GM12872 (cell line): Measurements from ENCODE around the gene SNCA.

Experiments
- TF ChIP-seq, protein P1 (sequence below): IDR thresholded peaks from 3 replicates; pipeline ENCODE4 v1.5.1; 2011; ENCODE audit warnings: low read depth, mild to moderate bottlenecking, low read length, moderate library complexity; ENCODE audit not compliant: insufficient read depth

SNCA gene

DNA sequence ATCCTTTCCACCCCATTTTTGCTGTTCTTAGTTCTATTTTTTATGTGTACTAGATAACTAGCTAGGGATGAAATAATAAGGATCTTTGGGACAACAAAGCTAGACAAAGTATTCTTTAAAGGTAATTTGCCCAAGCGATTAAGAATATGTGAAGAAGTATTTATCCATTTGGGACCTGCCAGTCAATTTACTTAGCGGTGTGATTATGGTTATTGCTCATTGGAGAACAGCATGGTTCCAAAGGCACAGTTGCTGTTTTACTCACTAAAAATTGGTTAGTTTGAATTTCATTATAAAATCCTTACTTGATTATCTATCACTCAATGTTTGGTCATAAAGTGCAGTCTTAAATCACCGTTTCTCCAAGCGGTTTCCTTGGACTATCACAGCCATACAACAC is 124.1 kb downstream of the SNCA start:
- TF ChIP-seq, protein P1, sequence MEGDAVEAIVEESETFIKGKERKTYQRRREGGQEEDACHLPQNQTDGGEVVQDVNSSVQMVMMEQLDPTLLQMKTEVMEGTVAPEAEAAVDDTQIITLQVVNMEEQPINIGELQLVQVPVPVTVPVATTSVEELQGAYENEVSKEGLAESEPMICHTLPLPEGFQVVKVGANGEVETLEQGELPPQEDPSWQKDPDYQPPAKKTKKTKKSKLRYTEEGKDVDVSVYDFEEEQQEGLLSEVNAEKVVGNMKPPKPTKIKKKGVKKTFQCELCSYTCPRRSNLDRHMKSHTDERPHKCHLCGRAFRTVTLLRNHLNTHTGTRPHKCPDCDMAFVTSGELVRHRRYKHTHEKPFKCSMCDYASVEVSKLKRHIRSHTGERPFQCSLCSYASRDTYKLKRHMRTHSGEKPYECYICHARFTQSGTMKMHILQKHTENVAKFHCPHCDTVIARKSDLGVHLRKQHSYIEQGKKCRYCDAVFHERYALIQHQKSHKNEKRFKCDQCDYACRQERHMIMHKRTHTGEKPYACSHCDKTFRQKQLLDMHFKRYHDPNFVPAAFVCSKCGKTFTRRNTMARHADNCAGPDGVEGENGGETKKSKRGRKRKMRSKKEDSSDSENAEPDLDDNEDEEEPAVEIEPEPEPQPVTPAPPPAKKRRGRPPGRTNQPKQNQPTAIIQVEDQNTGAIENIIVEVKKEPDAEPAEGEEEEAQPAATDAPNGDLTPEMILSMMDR = no peak

DNA sequence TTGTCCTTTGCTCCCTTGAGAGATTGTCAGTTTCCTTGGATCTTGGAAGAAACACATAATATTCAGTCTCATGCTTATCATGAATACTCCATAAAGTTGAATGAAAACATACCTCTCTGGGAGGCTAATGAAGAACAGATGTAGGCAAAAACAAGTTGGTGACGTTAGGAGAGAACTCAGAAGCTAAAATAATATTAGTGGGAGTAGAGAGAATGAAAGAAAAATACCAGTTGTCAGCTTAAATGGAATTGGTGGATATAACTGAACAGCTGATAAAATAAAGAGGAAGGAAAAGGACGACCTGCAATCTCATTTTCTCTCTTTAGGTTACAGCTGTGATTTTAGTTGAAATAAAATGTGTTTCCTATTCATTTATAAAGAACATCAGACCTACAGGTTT is 124.8 kb downstream of the SNCA start:
- TF ChIP-seq, protein P1 = no peak

DNA sequence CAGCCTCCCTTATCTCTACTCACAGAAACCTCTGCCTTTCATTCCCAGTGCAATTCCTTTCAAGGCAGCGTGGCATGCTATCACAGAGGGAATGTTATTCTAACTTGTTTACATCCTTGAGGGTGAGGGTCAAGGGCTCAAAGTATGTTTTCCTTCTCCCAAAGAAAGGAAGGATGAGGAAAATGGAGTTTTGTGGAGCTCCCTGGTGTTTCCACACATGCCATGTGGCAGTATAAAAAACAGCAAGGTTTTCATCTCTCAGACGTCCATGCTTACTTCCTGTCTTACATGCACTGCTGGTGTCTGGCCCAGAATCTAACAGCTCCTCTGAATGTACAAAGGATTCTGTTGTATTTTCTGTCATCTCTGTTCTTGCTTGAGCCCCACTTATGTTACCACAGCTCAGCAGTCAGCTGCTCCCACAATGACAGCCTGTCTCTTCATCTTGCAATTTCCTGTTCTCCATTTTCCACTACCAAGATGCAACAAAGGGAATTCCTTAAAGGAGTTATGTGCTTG is 128.0 kb downstream of the SNCA start:
- TF ChIP-seq, protein P1 = no peak

DNA sequence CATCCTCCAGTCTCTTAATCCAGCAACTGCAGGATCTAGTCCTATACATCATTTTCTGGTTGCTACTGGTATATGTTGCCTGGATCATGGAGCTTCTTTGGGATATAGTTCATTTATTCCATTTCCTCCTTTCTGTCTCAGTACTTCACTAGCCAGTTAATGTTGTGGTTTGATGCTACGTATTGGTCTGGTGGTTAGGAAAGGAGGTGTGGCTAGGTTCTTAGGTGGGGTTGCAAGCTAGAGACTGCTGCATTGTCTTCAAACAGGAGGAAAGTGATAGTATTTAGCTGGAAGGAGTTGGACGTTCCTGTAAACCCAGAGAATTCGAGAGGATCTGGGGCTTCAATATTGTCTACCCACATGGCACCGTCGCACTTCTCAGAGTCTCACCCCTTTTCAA is 129.5 kb downstream of the SNCA start:
- TF ChIP-seq, protein P1 = no peak

DNA sequence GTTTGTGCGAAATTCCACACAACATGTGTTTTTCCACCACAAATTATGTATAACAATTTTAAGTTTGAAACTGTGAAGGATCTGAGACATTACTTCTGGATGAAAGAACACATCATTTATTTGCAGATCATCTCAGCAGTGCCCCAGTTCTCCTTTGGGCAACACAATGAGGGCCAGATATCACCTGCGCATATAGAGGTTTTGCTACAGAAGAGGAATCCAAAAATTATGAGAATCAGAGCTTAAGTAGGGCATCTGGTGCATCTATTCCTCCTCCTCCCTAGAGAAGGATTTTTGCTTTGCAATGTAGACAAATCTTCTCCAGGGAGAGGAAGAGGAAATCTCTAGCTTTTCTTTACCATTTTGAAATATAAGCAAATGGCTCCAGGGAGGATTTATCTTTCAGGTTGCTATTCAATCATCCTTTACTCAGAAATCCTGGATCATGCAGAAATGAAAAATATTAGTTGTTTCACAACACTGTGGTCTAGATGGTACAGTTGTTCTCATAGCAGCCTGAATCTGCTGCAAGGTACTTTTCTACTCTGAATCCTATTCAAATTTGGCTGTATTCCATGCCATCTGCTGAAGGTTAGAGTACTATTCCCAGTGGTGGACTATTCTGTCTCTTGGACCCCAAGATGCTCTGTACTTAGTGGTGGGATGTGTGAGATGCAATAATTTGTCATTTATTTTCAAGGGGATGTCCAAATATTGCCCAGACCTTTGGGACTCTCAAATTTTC is 132.1 kb downstream of the SNCA start:
- TF ChIP-seq, protein P1 = no peak

DNA sequence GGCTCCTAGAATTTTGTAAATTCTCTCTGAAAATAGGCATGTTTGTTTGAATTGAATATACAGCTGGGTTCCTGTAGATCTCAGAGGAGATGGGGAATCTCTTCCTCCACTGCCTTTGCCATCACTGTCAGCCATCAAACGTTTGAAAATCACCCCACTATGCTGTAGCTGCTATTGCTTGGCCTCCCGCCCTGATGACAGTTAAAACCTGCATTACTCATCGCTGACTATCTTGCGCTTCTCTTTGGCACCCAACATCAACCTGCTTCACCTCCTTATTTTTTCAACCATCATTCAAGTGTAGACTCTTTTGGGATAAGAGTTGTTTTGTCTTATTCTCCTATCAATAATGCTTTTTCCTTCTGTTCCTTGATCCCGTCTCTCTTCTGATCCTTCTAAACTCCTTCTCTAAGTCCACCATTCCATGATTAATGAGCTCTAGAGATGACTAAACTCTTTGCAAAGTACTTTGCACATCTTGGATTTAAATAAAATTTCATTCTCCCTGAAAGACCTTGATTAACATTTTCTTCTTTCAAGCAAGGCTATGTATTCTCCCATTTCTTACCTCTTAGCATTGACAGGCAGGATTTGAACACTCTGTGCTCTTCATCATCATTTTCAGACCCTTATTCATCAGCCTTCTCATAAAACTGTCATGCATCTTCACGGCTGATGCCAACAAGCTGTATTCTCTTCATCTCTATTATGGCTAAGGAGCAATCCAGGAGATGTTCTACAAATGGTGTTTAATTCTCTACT is 133.0 kb downstream of the SNCA start:
- TF ChIP-seq, protein P1 = no peak

DNA sequence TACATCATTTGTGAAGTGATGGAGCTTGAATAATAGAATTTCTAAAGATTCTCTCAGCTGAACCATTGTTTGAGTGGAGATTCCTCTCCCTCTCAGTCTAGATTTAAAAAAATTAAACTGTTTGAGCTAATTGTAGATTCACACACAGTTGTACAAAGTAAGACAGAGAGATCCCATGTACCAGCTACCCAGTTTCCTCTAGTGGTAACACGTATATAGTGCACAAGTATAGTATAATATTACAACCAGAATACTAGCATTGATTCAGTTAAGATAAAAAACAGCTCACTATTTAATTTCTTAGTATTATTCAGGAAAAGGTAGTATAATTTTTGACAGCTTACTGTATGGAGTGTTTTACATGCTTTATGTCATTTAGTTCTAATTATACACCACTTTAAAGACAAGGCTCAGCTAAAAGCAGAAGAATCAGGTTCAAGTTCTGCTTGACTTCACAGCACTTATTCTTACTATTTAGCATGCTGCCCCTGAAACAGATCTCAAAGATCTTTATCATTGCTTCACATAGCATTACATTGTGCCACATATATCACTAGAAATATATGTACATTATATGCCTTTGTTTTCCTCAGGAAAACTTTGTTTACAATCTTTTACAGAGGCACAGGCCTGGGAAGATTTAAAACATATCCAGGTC is 136.1 kb downstream of the SNCA start:
- TF ChIP-seq, protein P1 = no peak
